GM19372 (cell line): Measurements from ENCODE around the gene ZNF217.
"Not testable (repeated sequence)": the region's sequence is repeated elsewhere in the genome, so short reads cannot be mapped to it uniquely, and the experiment has no call there.

Source experiments
- ATAC-seq: cut with Tn5 transposase; IDR thresholded peaks from one replicate; pipeline ENCODE4 v1.9.1; 2021; ENCODE audit warnings: mild to moderate bottlenecking, low read depth, moderate library complexity; ENCODE audit not compliant: unreplicated experiment

Gene ZNF217

GRCh38 chr20:53598140-53599043 lies 4.8 kb upstream of the ZNF217 start:
- ATAC-seq = no peak

DNA sequence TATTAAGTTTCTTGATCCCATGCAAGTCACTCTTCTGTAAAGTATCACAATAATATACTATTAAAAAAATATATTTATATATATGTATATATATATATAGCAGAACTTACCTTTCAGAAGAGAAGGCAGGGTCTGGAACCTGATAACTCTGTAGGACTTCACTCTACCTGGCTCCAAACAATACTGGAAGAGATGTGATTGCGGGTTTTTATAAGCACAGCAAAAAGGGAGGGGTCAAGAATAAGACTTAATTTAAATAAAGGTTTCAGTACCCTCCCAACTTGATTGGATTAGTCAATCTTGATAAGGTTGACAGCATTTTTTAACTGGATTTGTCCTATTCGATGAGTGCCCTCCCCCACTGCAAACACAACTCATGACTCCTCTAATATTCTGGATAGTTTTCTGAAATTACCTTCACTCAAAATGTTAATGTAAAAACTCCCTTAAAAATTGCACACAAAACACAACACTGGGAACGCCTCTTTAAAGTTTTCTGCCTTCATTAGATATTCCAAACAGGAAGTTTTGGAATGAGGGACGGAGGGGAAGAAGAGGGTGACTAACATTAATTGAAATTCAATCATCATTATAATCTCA lies 4.0 kb upstream of the ZNF217 start:
- ATAC-seq = no peak

- ATAC-seq = no peak
Measured at GRCh38 chr20:53597030-53597482, 3.4 kb upstream of the ZNF217 start.

- not testable (repeated sequence) for ATAC-seq
Measured at GRCh38 chr20:53596189-53597001, 2.8 kb upstream of the ZNF217 start.

DNA sequence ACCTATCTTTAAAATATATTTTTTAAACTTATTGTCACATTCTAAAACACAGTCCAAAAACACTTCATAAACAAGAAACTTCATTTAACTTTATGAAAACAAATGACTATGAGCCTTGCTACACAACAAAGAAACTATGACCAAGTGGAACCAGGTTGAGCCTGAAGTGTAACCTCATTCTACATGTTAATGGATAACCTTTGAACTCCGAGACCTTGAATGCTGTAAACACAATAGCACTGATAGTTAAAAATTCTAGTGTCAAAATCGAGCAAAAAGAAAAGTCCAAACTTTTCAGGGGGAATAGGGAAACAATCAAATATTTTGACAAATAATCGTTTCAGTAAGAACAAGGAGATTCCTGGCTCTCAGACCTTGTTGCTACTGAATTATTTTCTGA lies 2.1 kb upstream of the ZNF217 start:
- not testable (repeated sequence) for ATAC-seq

GRCh38 chr20:53595018-53595378 lies 1.4 kb upstream of the ZNF217 start:
- no peak for ATAC-seq

DNA sequence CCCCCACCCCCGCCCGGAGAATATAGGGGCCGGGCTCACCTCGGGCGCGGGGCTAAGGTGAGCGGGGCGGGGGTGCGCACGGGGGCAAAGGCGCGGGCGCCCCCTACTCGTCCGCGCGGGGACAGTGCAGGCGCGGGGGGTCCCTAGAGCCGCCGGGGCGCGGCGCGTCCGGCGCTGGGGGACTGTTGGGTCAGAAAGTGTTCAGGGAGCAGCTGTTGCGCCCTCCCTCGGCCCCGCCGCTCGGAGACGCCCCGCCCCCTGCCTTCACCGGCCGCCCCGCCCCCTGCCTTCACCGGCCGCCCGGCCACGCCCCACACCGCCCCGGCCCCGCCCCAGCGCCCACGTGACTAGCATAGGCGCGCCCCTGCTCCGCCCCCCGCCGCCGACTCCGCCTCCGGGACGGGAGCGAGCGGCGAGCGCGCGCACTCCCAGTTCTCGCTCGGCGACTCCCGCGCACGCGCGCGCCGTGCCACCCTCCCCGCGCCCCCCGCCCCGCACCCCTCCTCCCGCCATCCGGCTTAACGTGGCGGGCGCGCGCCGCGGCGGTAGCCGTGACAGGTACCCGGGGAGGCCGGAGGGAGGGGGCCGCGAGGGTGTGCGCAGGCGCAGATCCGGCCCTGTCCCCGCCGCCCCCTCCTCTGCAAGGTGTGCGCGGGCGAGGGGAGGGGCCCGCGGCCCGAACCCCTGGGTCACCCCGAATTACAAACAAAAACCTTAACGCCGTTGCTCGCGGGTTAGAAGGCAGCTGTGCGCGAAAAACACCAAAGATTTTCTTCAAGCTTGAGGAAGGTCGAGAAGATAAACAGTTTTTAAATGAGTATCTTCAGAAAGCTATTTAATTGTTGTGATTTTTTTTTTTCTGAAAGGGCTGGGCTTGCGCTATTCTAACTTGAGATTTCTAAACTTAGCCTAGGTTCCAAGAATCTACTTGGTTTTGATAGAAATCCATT lies 704 bp upstream of the ZNF217 start:
- ATAC-seq = peak; percentile 61

- no peak for ATAC-seq
Measured at GRCh38 chr20:53592992-53593465, 610 bp downstream of the ZNF217 start.

DNA sequence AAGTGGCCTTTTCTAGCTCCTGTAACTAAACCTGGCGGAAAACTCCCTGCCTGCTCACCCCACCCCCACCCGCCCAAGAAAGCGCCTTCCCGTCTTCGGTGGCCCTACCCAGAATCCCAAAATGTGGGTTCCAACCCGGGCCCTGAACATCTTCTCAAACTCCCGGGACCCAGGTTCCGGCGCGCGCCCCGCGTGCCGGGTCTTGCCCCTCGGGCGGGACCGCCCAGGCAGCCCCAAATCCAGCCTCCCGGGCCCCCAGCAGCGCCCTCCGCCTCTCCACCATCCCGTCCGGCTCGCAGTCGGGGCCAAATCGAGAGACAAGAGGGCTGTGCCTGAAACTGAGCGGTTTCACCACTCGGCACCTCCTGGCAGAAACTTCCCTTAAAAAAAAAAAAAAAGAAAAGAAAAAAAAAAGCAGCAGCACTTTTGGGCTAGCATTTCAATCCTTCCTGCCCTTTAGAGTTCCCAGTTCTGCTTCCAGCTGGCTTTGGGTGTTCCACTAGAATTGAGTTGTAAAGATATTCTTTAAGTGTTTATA lies 1.1 kb downstream of the ZNF217 start:
- ATAC-seq = not testable (repeated sequence)

DNA sequence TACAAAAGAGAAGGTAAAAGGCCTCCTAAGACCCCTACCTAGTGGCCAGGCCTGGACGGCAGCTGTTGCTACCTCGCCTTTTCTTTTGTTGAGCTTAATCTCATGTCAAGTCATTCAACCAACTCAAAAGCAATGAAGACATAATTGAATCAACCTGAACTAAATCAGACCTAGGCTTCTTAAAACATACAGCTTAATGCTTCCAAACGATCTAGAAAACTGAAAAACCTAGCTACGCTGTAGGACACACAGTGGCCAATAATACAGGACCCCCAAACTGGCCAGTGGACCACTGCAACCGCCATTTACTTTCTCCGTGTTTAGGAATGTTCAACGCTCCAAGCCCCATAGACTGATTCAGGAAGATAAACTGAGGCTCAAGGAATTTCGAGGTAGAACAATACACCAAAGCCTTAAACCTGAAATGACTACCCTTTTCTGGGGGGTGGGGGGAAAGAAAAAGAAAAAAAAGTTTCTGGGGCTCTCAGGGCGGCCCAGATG lies 1.6 kb downstream of the ZNF217 start:
- ATAC-seq = not testable (repeated sequence)

GRCh38 chr20:53591206-53591741 lies 2.4 kb downstream of the ZNF217 start:
- ATAC-seq = not testable (repeated sequence)

DNA sequence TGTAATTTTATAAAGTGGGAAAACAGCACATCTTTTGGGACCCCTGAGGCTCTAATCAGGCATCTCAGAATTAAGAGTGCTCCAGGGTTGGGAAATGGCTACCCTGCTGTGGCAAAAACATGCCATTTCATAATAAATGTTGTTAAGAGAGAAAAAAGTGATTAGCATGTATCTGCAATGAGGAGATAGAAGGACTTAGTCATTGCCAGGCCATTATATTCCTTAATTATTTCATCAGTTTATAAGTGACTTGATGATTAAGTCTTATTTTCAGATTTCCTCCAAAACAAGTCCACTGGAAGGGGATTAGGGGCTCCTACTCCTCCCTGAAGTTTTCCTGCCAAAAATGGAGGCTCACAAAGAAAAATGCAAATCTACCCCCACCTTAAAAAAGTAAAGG lies 3.0 kb downstream of the ZNF217 start:
- ATAC-seq = not testable (repeated sequence)

DNA sequence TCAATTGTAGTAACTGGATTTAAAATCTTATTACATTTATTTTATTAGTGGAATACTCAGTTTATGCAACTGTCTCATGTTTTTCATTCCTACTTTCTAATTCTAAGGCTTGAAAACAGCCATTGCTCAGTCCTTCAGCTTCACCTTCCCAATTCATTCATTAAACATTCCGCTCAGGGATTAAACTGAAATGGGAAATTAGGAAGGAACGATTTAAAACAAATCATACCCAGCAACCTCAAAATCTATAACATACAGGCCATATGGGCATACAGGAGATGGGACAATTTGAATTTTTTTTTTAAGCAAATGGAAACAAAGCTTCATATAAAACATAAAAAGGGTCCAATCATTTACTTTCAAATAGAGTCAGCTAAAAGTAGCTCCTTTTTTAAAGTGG lies 3.5 kb downstream of the ZNF217 start:
- ATAC-seq = not testable (repeated sequence)

DNA sequence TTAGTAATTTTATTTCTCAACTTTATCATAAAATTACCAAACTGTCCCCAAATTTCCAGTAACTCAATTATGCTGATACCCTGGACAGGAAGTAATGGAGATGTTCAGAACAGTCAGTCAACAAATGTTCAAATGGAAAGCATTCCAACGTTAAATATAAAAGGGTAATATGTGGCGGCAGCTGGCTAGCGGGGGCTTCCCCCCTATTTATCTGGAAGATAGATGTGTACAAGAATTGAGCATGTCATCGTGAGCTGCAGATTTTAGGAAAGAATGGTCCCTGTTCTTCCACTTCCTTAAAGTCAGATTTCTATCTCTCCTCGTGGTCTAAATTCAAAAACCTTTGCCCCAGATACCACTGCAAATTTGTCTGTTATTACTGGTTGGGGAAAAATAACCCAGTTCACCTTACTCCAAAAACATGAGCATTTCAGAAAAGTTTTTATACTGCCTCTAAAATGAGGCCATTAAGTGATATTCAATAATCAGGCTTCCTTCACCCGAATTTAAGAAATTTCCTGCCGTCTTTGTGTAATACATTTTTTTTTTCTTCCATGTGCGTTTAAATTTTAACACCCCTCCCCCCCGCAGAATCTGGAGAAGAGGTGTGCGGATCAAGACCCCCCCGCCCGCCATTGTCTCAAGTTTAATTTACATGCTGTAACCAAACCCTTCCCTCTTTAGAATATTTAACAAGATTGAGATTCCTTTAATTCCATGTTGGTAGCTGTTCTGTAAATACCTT lies 4.1 kb downstream of the ZNF217 start:
- ATAC-seq = not testable (repeated sequence)

DNA sequence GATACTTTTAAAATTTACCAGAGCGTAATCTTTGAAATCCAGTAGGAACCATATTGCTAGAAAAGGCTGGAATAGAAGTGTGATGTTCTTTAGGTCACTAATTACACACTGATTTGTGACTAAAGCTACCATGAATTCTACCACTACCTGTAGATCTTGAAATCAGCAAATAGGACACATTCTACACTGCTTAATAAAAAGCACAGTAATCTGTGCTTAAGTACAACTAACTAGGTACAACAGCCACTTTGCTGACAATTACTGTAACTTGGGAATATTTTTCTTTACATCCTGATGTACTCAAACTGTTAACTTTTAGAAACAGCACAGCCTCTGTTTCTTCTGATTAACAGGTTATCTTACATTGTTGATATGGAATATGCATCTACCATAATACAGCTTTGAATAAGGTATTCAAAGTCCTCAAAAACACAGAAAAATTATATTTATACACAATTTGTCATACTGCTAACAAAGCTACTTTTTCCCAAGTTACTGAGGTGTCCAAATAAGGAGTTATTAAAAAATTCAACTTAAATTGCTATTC lies 6.4 kb downstream of the ZNF217 start:
- not testable (repeated sequence) for ATAC-seq

- no peak for ATAC-seq
Measured at GRCh38 chr20:53586640-53587039, 7.0 kb downstream of the ZNF217 start.

DNA sequence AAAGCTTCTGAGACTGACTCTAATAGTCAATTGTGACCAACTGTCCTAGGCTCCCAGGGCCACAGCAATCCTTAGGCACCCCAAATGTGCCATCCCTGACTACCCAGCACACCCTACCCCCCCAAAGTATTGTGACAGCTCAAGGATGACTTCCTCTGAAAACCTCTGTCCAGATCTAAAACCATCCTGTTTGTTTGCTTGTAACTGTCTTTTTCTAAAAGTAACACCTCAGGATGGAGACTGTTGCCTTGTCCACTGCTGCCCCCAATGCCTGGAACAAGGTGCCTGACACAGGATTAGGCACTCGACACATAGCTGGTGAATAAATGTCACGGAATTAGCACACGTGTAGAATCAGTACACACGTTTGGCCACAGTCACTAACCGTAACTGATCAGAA lies 7.7 kb downstream of the ZNF217 start:
- not testable (repeated sequence) for ATAC-seq

DNA sequence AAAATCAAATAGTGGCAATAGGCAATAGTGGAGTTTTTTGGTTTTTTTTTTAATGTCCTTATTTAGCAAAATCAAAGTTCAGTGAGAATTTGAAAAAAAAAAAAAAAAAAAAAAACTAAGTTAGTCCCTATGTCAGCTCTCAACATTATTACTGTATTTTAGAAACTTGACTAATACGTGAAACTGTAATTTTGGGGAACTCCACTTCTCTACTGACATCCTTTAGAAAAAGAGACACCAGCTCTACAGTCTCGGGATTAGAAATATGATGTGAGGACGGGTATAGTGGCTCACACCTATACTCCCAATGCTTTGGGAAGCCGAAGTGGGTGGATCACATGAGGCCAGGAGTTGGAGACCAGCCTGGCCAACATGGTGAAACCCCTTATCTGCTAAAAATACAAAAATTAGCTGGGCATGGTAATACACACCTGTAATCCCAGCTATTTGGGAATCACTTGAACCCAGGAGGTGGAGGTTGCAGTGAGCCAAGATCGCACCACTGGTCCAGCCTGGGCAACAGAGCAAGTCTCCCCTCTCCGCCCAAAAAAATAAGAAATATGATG lies 8.6 kb downstream of the ZNF217 start:
- ATAC-seq = not testable (repeated sequence)
